Upper lobe of left lung (tissue), 4 donors: ENCODE results near the gene TNFSF12.

ENCODE experiments used
- CTCF ChIP-seq, 6 experiments: fragments of 450-650 bp in 4 of 6; fragments of 200-600 bp in 2 of 6; sonication (generic) in 2 of 6; IDR thresholded peaks; one replicate each; pipeline ENCODE4 v1.5.1; 2016 to 2019; ENCODE audit warnings: antibody characterized with exemption in 6 of 6
- EP300 ChIP-seq, 4 donors: sonication (generic); formaldehyde crosslinking; IDR thresholded peaks; one replicate each; pipeline ENCODE4 v1.5.1; 2017; ENCODE audit warnings: antibody characterized with exemption in 4 of 4, control low read depth in 2 of 4
- POLR2A ChIP-seq, 4 donors: fragments of 450-650 bp; IDR thresholded peaks; one replicate each; pipeline ENCODE4 v1.5.1; 2016 to 2017; ENCODE audit warnings: antibody characterized with exemption in 4 of 4, mild to moderate bottlenecking in 2 of 4
- POLR2AphosphoS5 ChIP-seq, 2 donors: sonication (generic); formaldehyde crosslinking; IDR thresholded peaks; one replicate each; pipeline ENCODE4 v1.5.1; 2017; ENCODE audit warnings: antibody characterized with exemption in 2 of 2

DNA sequence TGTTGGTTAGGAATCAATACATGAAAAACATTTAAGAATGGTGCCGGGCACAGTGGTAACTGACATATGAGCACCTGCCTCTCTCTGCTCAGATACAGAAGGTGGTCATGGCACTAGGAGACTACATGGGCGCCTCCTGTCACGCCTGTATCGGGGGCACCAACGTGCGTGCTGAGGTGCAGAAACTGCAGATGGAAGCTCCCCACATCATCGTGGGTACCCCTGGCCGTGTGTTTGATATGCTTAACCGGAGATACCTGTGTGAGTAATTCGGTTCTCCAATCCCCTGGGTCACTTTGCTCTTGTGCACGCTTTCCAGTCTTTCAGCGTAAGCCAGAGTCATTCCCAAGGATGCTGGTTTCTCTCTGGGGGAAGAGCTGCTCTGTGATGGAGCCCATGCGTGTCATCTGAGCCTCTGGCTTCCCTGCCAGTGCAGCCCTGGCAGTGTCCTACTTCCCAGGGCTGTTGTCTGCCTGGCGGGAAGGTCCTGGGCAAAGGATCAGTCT is 27.6 kb downstream of the TNFSF12 start:
- no peak for TF ChIP-seq CTCF (IDR thresholded peaks at IDR 0.05)
- TF ChIP-seq POLR2AphosphoS5 (IDR thresholded peaks at IDR 0.05) = no peak
- no peak for TF ChIP-seq POLR2A (IDR thresholded peaks at IDR 0.05)
- TF ChIP-seq EP300 (IDR thresholded peaks at IDR 0.05) = no peak
